ENCODE results near the gene CHST15.

GRCh38 chr10:124025660-124026588, 67.5 kb downstream of the CHST15 start:
- TF ChIP-seq POLR2A (IDR thresholded peaks at IDR 0.05) (no peak), CTCF (IDR thresholded peaks at IDR 0.05) (peak in 4 of 6 experiments; percentile 21 to 35 (median 28))
